NB4 (cell line): ENCODE results near the gene TTLL12.

Experiments used
- CTCF ChIP-seq: IDR thresholded peaks from one replicate; pipeline ENCODE4 v1.5.1; 2012; ENCODE audit warnings: low read depth, low read length
- MAX ChIP-seq: IDR thresholded peaks from 2 replicates; pipeline ENCODE4 v1.6.1; 2011; ENCODE audit warnings: low read depth, low read length
- MYC ChIP-seq: IDR thresholded peaks from 2 replicates; pipeline ENCODE4 v1.6.1; 2011; ENCODE audit warnings: low read depth, low read length
- POLR2A ChIP-seq: IDR thresholded peaks from 2 replicates; pipeline ENCODE4 v1.6.1; 2011; ENCODE audit warnings: mild to moderate bottlenecking; ENCODE audit not compliant: insufficient read length; ENCODE audit errors: extremely low read depth

- TF ChIP-seq POLR2A (no peak), CTCF (no peak), MAX (no peak), MYC (no peak)
Observed at GRCh38 chr22:43212434-43212952, 25.6 kb upstream of the TTLL12 start.
